ENCODE data around the gene PITPNM3. TPM values are rescaled to one million over a fixed set of nuclear protein-coding genes. Genes with fewer than 3 reads are reported as not detected.

PITPNM3 gene
- total and polyA plus RNA-seq, 2 of the 13 experiments (the other 11 are each of a cell fraction or from before 2014, with no cell fraction given): 0.13 to 0.29 TPM

GRCh38 chr17:6536566-6537065 is 19.7 kb downstream of the PITPNM3 start:
- Histone ChIP-seq H3K4me1 (ENCODE audit: insufficient read depth, low read length) (no peaks in the 10 kb centered on the region), H3K36me3 (replicated peaks in 1 of 2; ENCODE audit: control insufficient read depth in 1 of 2, insufficient read depth in 2 of 2, low read length in 2 of 2) (no peaks in the 10 kb centered on the region), H4K20me1 (ENCODE audit: insufficient read depth, low read length) (no peaks in the 10 kb centered on the region), H3K27me3 (ENCODE audit: control insufficient read depth in 1 of 2, insufficient read depth in 2 of 2, low read length in 2 of 2) (no peaks in the 10 kb centered on the region), H3K4me2 (ENCODE audit: low read depth, low read length) (no peak overlapping the region), H3K27ac (ENCODE audit: extremely low read length, insufficient read depth, low read length) (no peak overlapping the region), H3K9ac (ENCODE audit: insufficient read depth, low read depth, low read length) (no peak overlapping the region), H3K9me3 (ENCODE audit: low read length) (peaks cover 7% of the 10 kb centered on the region; the same call in 1 of the 2 replicates), H3K79me2 (ENCODE audit: insufficient read depth, low read length) (no peaks in the 10 kb centered on the region), H2AFZ (ENCODE audit: low read length) (no peak overlapping the region), H3K4me3 (replicated peaks in 1 of 3; ENCODE audit: insufficient read depth in 1 of 3, low read depth in 2 of 3, low read length in 3 of 3) (no peak overlapping the region)
- TF ChIP-seq ZNF205 (CRISPR knock-in tag; IDR thresholded peaks at IDR 0.05) (no peak), ZNF772 (CRISPR knock-in tag; IDR thresholded peaks at IDR 0.05) (no peak)
- TF ChIP-seq, protein P1, sequence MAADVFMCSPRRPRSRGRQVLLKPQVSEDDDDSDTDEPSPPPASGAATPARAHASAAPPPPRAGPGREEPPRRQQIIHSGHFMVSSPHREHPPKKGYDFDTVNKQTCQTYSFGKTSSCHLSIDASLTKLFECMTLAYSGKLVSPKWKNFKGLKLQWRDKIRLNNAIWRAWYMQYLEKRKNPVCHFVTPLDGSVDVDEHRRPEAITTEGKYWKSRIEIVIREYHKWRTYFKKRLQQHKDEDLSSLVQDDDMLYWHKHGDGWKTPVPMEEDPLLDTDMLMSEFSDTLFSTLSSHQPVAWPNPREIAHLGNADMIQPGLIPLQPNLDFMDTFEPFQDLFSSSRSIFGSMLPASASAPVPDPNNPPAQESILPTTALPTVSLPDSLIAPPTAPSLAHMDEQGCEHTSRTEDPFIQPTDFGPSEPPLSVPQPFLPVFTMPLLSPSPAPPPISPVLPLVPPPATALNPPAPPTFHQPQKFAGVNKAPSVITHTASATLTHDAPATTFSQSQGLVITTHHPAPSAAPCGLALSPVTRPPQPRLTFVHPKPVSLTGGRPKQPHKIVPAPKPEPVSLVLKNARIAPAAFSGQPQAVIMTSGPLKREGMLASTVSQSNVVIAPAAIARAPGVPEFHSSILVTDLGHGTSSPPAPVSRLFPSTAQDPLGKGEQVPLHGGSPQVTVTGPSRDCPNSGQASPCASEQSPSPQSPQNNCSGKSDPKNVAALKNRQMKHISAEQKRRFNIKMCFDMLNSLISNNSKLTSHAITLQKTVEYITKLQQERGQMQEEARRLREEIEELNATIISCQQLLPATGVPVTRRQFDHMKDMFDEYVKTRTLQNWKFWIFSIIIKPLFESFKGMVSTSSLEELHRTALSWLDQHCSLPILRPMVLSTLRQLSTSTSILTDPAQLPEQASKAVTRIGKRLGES (CRISPR knock-in tag; IDR thresholded peaks at IDR 0.05; ENCODE audit: borderline replicate concordance): no peak
- FAIRE-seq: no peak
- CTCF ChIA-PET (ENCODE audit: low intra/inter-chr PET ratio, low total read pairs): no interaction called here
- no peak for ATAC-seq
- POLR2A ChIA-PET: no interaction called here
- in situ Hi-C loops (cut with HindIII; ENCODE audit: extremely low pct_ligation_motif_present, low pct_unique_long_range_greater_than_20kb) (no loop called here), intact Hi-C loops (cut with micrococcal nuclease; ENCODE audit: unreplicated experiment) (no loop called here)
- BruUV-seq (replicated peaks): no TSS peak
- DNase-seq (ENCODE audit: low spot score): no peak
- WGBS (ENCODE audit: low lambda C conversion rate): 58% methylated on average over 7 of the region's 10 CpGs

DNA sequence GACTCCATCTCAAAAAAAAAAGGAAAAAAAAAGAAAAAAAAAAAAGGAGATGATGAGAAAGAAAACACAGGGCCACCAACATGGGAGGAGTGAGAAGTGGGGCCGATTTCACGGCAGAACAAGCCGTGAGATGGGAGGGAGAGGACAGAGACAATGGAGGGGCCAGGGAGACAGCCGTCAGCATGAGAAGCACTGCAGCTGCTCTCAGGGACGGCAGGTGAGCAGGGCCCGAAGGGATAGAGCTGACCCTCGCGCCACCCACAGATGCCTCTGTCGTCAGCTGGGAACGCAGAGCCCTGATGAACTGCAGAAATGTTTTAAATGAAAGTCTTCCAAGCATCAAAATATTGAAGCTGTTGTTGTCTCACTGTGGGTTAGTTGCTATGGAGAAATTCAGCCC is 20.3 kb downstream of the PITPNM3 start:
- no peaks in the 10 kb centered on the region for H3K36me3 ChIP-seq (replicated peaks in 1 of 2; ENCODE audit: control insufficient read depth in 1 of 2, insufficient read depth in 2 of 2, low read length in 2 of 2)
- H3K27me3 ChIP-seq (ENCODE audit: control insufficient read depth in 1 of 2, insufficient read depth in 2 of 2, low read length in 2 of 2): no peaks in the 10 kb centered on the region
- H3K27ac ChIP-seq (ENCODE audit: extremely low read length, insufficient read depth, low read length): no peak overlapping the region
- ChIA-PET CTCF (ENCODE audit: low intra/inter-chr PET ratio, low total read pairs) (no interaction called here), POLR2A (no interaction called here)
- FAIRE-seq: no peak
- no TSS peak for BruUV-seq (replicated peaks)
- in situ Hi-C loops (cut with HindIII; ENCODE audit: extremely low pct_ligation_motif_present, low pct_unique_long_range_greater_than_20kb): no loop called here
- H3K4me3 ChIP-seq (replicated peaks in 1 of 3; ENCODE audit: insufficient read depth in 1 of 3, low read depth in 2 of 3, low read length in 3 of 3): no peak overlapping the region
- intact Hi-C loops (cut with micrococcal nuclease; ENCODE audit: unreplicated experiment): no loop called here
- no peaks in the 10 kb centered on the region for H4K20me1 ChIP-seq (ENCODE audit: insufficient read depth, low read length)
- 57% methylated on average over 4 of the region's 10 CpGs for WGBS (ENCODE audit: low lambda C conversion rate)
- no peak overlapping the region for H3K9ac ChIP-seq (ENCODE audit: insufficient read depth, low read depth, low read length)
- DNase-seq (ENCODE audit: low spot score): no peak
- no peak for ATAC-seq
- H3K4me2 ChIP-seq (ENCODE audit: low read depth, low read length): no peak overlapping the region
- peaks cover 7% of the 10 kb centered on the region; the same call in 1 of the 2 replicates for H3K9me3 ChIP-seq (ENCODE audit: low read length)
- no peak overlapping the region for H2AFZ ChIP-seq (ENCODE audit: low read length)
- H3K4me1 ChIP-seq (ENCODE audit: insufficient read depth, low read length): no peaks in the 10 kb centered on the region
- no peaks in the 10 kb centered on the region for H3K79me2 ChIP-seq (ENCODE audit: insufficient read depth, low read length)
- TF ChIP-seq ZNF670 (CRISPR knock-in tag; IDR thresholded peaks at IDR 0.05; ENCODE audit: borderline replicate concordance) (no peak), ZNF256 (CRISPR knock-in tag; conservative IDR thresholded peaks at IDR 0.05) (no peak), ZNF331 (CRISPR knock-in tag; IDR thresholded peaks at IDR 0.05) (no peak), NFYB (CRISPR knock-in tag; IDR thresholded peaks at IDR 0.05) (no peak), MYC (CRISPR knock-in tag; IDR thresholded peaks at IDR 0.05; ENCODE audit: borderline replicate concordance) (no peak), ZNF792 (CRISPR knock-in tag; IDR thresholded peaks at IDR 0.05) (no peak)
- TF ChIP-seq, protein P2, sequence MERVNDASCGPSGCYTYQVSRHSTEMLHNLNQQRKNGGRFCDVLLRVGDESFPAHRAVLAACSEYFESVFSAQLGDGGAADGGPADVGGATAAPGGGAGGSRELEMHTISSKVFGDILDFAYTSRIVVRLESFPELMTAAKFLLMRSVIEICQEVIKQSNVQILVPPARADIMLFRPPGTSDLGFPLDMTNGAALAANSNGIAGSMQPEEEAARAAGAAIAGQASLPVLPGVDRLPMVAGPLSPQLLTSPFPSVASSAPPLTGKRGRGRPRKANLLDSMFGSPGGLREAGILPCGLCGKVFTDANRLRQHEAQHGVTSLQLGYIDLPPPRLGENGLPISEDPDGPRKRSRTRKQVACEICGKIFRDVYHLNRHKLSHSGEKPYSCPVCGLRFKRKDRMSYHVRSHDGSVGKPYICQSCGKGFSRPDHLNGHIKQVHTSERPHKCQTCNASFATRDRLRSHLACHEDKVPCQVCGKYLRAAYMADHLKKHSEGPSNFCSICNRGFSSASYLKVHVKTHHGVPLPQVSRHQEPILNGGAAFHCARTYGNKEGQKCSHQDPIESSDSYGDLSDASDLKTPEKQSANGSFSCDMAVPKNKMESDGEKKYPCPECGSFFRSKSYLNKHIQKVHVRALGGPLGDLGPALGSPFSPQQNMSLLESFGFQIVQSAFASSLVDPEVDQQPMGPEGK (CRISPR knock-in tag; IDR thresholded peaks at IDR 0.05): no peak
- TF ChIP-seq, protein P3, sequence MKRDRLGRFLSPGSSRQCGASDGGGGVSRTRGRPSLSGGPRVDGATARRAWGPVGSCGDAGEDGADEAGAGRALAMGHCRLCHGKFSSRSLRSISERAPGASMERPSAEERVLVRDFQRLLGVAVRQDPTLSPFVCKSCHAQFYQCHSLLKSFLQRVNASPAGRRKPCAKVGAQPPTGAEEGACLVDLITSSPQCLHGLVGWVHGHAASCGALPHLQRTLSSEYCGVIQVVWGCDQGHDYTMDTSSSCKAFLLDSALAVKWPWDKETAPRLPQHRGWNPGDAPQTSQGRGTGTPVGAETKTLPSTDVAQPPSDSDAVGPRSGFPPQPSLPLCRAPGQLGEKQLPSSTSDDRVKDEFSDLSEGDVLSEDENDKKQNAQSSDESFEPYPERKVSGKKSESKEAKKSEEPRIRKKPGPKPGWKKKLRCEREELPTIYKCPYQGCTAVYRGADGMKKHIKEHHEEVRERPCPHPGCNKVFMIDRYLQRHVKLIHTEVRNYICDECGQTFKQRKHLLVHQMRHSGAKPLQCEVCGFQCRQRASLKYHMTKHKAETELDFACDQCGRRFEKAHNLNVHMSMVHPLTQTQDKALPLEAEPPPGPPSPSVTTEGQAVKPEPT (CRISPR knock-in tag; IDR thresholded peaks at IDR 0.05; ENCODE audit: low read depth): no peak

Measured in HepG2 (cell line).